GM12878 (cell line): Measurements from ENCODE around the gene DPF3. TPM values are rescaled to one million over a fixed set of nuclear protein-coding genes. Genes with fewer than 3 reads are reported as not detected.

Source experiments
- ATAC-seq: fragments of 200-7000 bp; cut with Tn5 transposase; 3 replicates; pipeline ENCODE4 v1.9.1; 2020; ENCODE audit warnings: mild to moderate bottlenecking, moderate library complexity
- BruUV-seq: library from RNA; stranded (reverse); fragments of 400-500 nt; replicated peaks from 2 replicates; lab custom pipeline; 2021; lab: Mats Ljungman, UMichigan
- CTCF ChIA-PET: fragments of 300-600 bp; sonication (Branson Sonifier 250); formaldehyde crosslinking; extraction: SDS; loops from one replicate; lab custom pipeline; 2021; ENCODE audit warnings: inconsistent platforms; lab: Yijun Ruan, JAX
- POLR2A ChIA-PET: fragments of 350-600 bp; formaldehyde crosslinking; extraction: SDS; loops from one replicate; lab custom pipeline; 2021; ENCODE audit warnings: inconsistent platforms; lab: Charles Lee
- RAD21 ChIA-PET: fragments of 300-600 bp; sonication (Branson Sonifier 250); formaldehyde crosslinking; loops from one replicate; lab custom pipeline; 2023; ENCODE audit warnings: antibody characterized with exemption; ENCODE audit not compliant: unreplicated experiment; lab: Charles Lee
- SMC1A ChIA-PET: fragments of 300-600 bp; sonication (Branson Sonifier 250); formaldehyde crosslinking; loops from one replicate; lab custom pipeline; 2023; ENCODE audit not compliant: unreplicated experiment, uncharacterized antibody; lab: Charles Lee
- DNase-seq: peaks from one replicate; pipeline ENCODE4 v3.0.0-alpha.2; 2011; ENCODE audit warnings: low read depth, low spot score
- FAIRE-seq: peaks from 3 replicates; lab custom pipeline; 2011; peaks lifted over from hg19 to GRCh38; lab: Jason Lieb, UNC
- H2AFZ ChIP-seq: 2 replicates; pipeline ENCODE4 v1.6.0; 2011; ENCODE audit warnings: low read depth, low read length, control low read depth; ENCODE audit not compliant: control insufficient read depth
- H3K27ac ChIP-seq: 2 replicates; pipeline ENCODE4 v1.5.1; 2011; ENCODE audit warnings: control low read depth; ENCODE audit not compliant: control insufficient read depth, insufficient read depth
- H3K27me3 ChIP-seq, 2 experiments: replicated peaks in 1 of 2; 2 replicates each; pipeline versions ENCODE4 v1.6.0 to v1.6.1; 2011; ENCODE audit warnings: low read length in 1 of 2; ENCODE audit not compliant: control insufficient read depth in 2 of 2, insufficient read depth in 2 of 2
- H3K36me3 ChIP-seq, 2 experiments: 2 replicates each; pipeline ENCODE4 v1.5.1; 2011; ENCODE audit warnings: low read length in 1 of 2; ENCODE audit not compliant: control insufficient read depth in 2 of 2, insufficient read depth in 2 of 2
- H3K4me1 ChIP-seq: 2 replicates; pipeline ENCODE4 v1.6.1; 2011; ENCODE audit warnings: mild to moderate bottlenecking, low read length, moderate library complexity, mixed read lengths; ENCODE audit not compliant: control insufficient read depth, insufficient read depth
- H3K4me2 ChIP-seq: 2 replicates; pipeline ENCODE4 v1.6.0; 2011; ENCODE audit warnings: control low read depth; ENCODE audit not compliant: control insufficient read depth, insufficient read depth
- H3K4me3 ChIP-seq: fragments of 200-600 bp; sonication (generic); 2 replicates; pipeline ENCODE4 v1.5.1; 2016
- H3K79me2 ChIP-seq: 2 replicates; pipeline ENCODE4 v1.6.0; 2011; ENCODE audit warnings: low read length; ENCODE audit not compliant: control insufficient read depth, insufficient read depth
- H3K9ac ChIP-seq: 2 replicates; pipeline ENCODE4 v1.8.0; 2011; ENCODE audit warnings: low read length, control low read depth, mixed read lengths; ENCODE audit not compliant: control insufficient read depth, insufficient read depth
- H3K9me3 ChIP-seq: replicated peaks from 3 replicates; pipeline ENCODE4 v1.5.1; 2011; ENCODE audit warnings: mild to moderate bottlenecking, low read length; ENCODE audit not compliant: control insufficient read depth, insufficient read depth
- H4K20me1 ChIP-seq: 2 replicates; pipeline ENCODE4 v1.6.0; 2011; ENCODE audit not compliant: control insufficient read depth, insufficient read depth
- BMI1 ChIP-seq: fragments of 450-650 bp; IDR thresholded peaks from 2 replicates; pipeline ENCODE4 v1.6.1; 2016; ENCODE audit warnings: mild to moderate bottlenecking, moderate library complexity, borderline replicate concordance
- BRCA1 ChIP-seq: IDR thresholded peaks from 2 replicates; pipeline ENCODE4 v1.6.1; 2011; ENCODE audit warnings: low read depth, low read length, improper control_type of control experiment
- CHD1 ChIP-seq: IDR thresholded peaks from 2 replicates; pipeline ENCODE4 v1.6.1; 2012; ENCODE audit warnings: low read depth, low read length, improper control_type of control experiment
- CHD4 ChIP-seq: fragments of 200-600 bp; sonication (generic); IDR thresholded peaks from 2 replicates; pipeline ENCODE4 v1.6.1; 2016; ENCODE audit warnings: mild to moderate bottlenecking
- DPF2 ChIP-seq: fragments of 450-650 bp; IDR thresholded peaks from 2 replicates; pipeline ENCODE4 v1.6.1; 2017; ENCODE audit warnings: mild to moderate bottlenecking
- EP300 ChIP-seq, 2 experiments: fragments of 150-350 bp in 1 of 2; IDR thresholded peaks; 2 replicates each; pipeline ENCODE4 v1.6.1; 2011 to 2012; ENCODE audit warnings: low read depth in 2 of 2, low read length in 2 of 2, borderline replicate concordance in 1 of 2, improper control_type of control experiment in 1 of 2, inconsistent platforms in 1 of 2; ENCODE audit not compliant: control insufficient read depth in 1 of 2
- ESRRA ChIP-seq: IDR thresholded peaks from 2 replicates; pipeline ENCODE4 v1.6.1; 2012; ENCODE audit warnings: mild to moderate bottlenecking, low read length, improper control_type of control experiment
- MXI1 ChIP-seq: fragments of 150-350 bp; IDR thresholded peaks from 2 replicates; pipeline ENCODE4 v1.6.1; 2011; ENCODE audit warnings: low read depth, mild to moderate bottlenecking, inconsistent platforms, low read length, improper control_type of control experiment
- NFYA ChIP-seq: IDR thresholded peaks from 2 replicates; pipeline ENCODE4 v1.6.1; 2011; ENCODE audit warnings: low read depth, mild to moderate bottlenecking, low read length, improper control_type of control experiment, borderline replicate concordance
- POU2F2 ChIP-seq: IDR thresholded peaks from 3 replicates; pipeline ENCODE4 v1.6.1; 2011; ENCODE audit warnings: low read depth, mild to moderate bottlenecking, low read length, borderline replicate concordance
- RELA ChIP-seq: fragments of 450-650 bp; IDR thresholded peaks from 2 replicates; pipeline ENCODE4 v1.8.0; 2014; ENCODE audit warnings: borderline replicate concordance; ENCODE audit not compliant: partially characterized antibody
- SIN3A ChIP-seq: IDR thresholded peaks from 2 replicates; pipeline ENCODE4 v1.6.1; 2012; ENCODE audit warnings: low read depth, low read length, improper control_type of control experiment
- SUPT20H ChIP-seq: IDR thresholded peaks from 2 replicates; pipeline ENCODE4 v1.6.1; 2011; ENCODE audit warnings: low read depth, mild to moderate bottlenecking, low read length, moderate library complexity, borderline replicate concordance; ENCODE audit not compliant: control insufficient read depth
- TBL1XR1 ChIP-seq: IDR thresholded peaks from 2 replicates; pipeline ENCODE4 v1.6.1; 2012; ENCODE audit warnings: low read depth, low read length, improper control_type of control experiment
- WGBS: methylation state at CpG from one replicate; pipeline ENCODE4 v1.1.6; 2016; ENCODE audit warnings: low lambda C conversion rate; ENCODE audit not compliant: insufficient replicate concordance, insufficient coverage; ENCODE audit errors: missing lambda C conversion rate; 5-methylcytosine and 5-hydroxymethylcytosine counted together
- in situ Hi-C: fragments of 300-500 bp; cut with MboI; formaldehyde crosslinking; loops from 9 replicates; pipeline ENCODE4 v1.14.3; 2018; ENCODE audit warnings: mixed read lengths
- intact Hi-C: fragments of 100-400 bp; cut with micrococcal nuclease; formaldehyde crosslinking; loops from one replicate; pipeline ENCODE4 v1.14.2; 2022; ENCODE audit not compliant: unreplicated experiment
- polyA plus RNA-seq, 11 experiments: library from polyadenylated mRNA; depleted of rRNA in 4 of 11; unstranded in 6 of 11; stranded (reverse) in 5 of 11; fragments of >200 nt; fragmentation: Nextera tagmentation in 4 of 11; fragmentation: Illumina TruSeq in 1 of 11; extraction: Ambion mirVana in 4 of 11; extraction: Trizol in 1 of 11; gene quantifications; 1 replicate in 1 of 11; 2 replicates in 10 of 11; pipeline versions ENCODE4 v1.2.1 to v1.2.3, GENCODE V29; 2011 to 2016; ENCODE audit warnings: inconsistent platforms in 2 of 11, missing spikeins in 2 of 11, low read depth in 1 of 11
- total RNA-seq, 4 experiments: library from RNA; depleted of rRNA in 3 of 4; stranded (reverse); fragments of >200 nt in 3 of 4; fragmentation: Illumina TruSeq in 1 of 4; extraction: Trizol in 1 of 4; gene quantifications; 2 replicates each; pipeline versions ENCODE4 v1.2.1 to v1.2.3, GENCODE V29; 2013 to 2021
- TF ChIP-seq, protein P1 (sequence below): fragments of 450-650 bp; formaldehyde crosslinking; IDR thresholded peaks from 2 replicates; pipeline ENCODE4 v1.4.0; 2020; ENCODE audit warnings: mild to moderate bottlenecking, moderate library complexity

Gene DPF3
- total and polyA plus RNA-seq, 10 of the 15 experiments (the other 5 are each of a cell fraction or from before 2014, with no cell fraction given): 0.69 to 8.0 (median 2.2) TPM

DNA sequence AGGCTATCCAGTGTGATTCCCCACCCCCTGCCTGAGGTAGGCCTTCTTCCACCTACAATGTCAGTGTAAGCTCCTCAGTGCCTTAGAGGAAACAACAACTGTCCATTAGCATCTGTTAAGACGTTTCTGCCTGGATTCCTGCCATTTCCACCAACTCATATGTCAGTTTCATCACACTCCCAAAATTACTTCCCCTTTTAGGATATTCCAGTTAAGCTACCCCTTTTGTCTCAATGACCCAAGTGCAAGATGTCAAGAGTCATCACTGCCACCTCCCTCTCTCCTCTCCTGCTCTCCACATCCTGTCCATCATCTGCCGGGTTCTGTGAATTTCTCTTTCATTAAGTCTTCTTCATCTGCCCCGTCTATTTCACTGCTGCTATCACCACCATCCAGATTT is 189.4 kb downstream of the DPF3 start:
- ATAC-seq: no peak
- in situ Hi-C loops: no loop called here
- RAD21 ChIA-PET: interaction anchor here (1.3 to 2.5 kb wide), 2 partner anchors 10 to 187 kb away, joined by 3 to 11 read pairs; no protein-coding TSS in a partner anchor
- no peak overlapping the region for H3K4me3 ChIP-seq
- no peaks in the 10 kb centered on the region for H3K9me3 ChIP-seq
- H3K27me3 ChIP-seq: no peaks in the 10 kb centered on the region
- no peak overlapping the region for H3K9ac ChIP-seq
- no peak for DNase-seq
- no peaks in the 10 kb centered on the region for H3K36me3 ChIP-seq
- 59% methylated on average over 3 of the region's 3 CpGs for WGBS
- H2AFZ ChIP-seq: no peak overlapping the region
- no peak for FAIRE-seq
- peaks cover 4% of the 10 kb centered on the region; the same call in 1 of the 2 replicates for H3K4me1 ChIP-seq
- POLR2A ChIA-PET: interaction anchor here (1.1 to 1.6 kb wide), 2 partner anchors 10 to 53 kb away, joined by 4 to 5 read pairs; no protein-coding TSS in a partner anchor
- H3K4me2 ChIP-seq: no peak overlapping the region
- CTCF ChIA-PET: interaction anchor here (1.1 to 1.6 kb wide), 3 partner anchors 11 to 190 kb away, joined by 3 to 4 read pairs (median 4); no protein-coding TSS in a partner anchor
- SMC1A ChIA-PET: interaction anchor here (0.9 to 2.7 kb wide), 8 partner anchors 8 to 111 kb away, joined by 3 to 12 read pairs (median 4); no protein-coding TSS in a partner anchor
- H3K79me2 ChIP-seq: no peaks in the 10 kb centered on the region
- no TSS peak for BruUV-seq
- intact Hi-C loops: no loop called here
- H3K27ac ChIP-seq: no peak overlapping the region
- no peaks in the 10 kb centered on the region for H4K20me1 ChIP-seq
- TF ChIP-seq NFYA (no peak), ESRRA (no peak), SIN3A (no peak), TBL1XR1 (no peak)

DNA sequence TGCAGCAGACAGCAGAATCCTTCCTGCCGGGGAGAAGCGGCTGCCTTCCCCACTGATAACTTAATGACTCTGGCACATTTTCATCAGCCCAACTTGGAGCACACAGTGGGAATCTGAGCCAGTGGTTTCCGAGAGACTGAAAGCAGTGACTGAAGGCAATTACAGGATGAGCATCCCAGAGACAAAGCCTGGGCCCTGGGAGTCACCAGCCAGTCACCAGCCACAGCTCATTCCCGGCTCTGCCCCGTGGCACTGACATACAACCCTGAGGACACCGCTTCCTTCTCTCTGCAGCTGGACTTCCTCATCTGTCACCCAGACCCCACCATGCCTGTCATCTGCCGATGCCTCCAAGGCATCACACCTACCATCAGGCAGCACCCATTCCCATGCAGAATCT is 192.3 kb downstream of the DPF3 start:
- Histone ChIP-seq H3K4me2 (no peak overlapping the region), H2AFZ (no peak overlapping the region), H3K27me3 (no peaks in the 10 kb centered on the region), H3K9me3 (no peaks in the 10 kb centered on the region), H3K27ac (no peak overlapping the region), H3K9ac (no peak overlapping the region), H3K4me1 (peaks cover 4% of the 10 kb centered on the region; the same call in 1 of the 2 replicates), H3K79me2 (no peaks in the 10 kb centered on the region), H3K36me3 (no peaks in the 10 kb centered on the region), H4K20me1 (no peaks in the 10 kb centered on the region), H3K4me3 (no peak overlapping the region)
- no peak for DNase-seq
- ChIA-PET POLR2A (no interaction called here), RAD21 (no interaction called here), CTCF (interaction anchor here (1.3 kb wide), 1 partner anchor 15 kb away, joined by 3 read pairs; no protein-coding TSS in a partner anchor), SMC1A (no interaction called here)
- no peak for ATAC-seq
- no peak for FAIRE-seq
- intact Hi-C loops (no loop called here), in situ Hi-C loops (no loop called here)
- BruUV-seq: no TSS peak
- 74% methylated on average over 7 of the region's 7 CpGs for WGBS
- TF ChIP-seq POU2F2: no peak
- TF ChIP-seq CHD1: no peak
- no peak for TF ChIP-seq BRCA1
- TF ChIP-seq RELA: no peak
- TF ChIP-seq BMI1: no peak
- TF ChIP-seq MXI1: no peak
- no peak for TF ChIP-seq CHD4
- no peak for TF ChIP-seq DPF2
- no peak for TF ChIP-seq EP300 (IDR thresholded peaks at IDR 0.05; ENCODE audit: borderline replicate concordance in 1 of 2, control insufficient read depth in 1 of 2, low read depth in 2 of 2, low read length in 2 of 2)
- TF ChIP-seq, protein P1, sequence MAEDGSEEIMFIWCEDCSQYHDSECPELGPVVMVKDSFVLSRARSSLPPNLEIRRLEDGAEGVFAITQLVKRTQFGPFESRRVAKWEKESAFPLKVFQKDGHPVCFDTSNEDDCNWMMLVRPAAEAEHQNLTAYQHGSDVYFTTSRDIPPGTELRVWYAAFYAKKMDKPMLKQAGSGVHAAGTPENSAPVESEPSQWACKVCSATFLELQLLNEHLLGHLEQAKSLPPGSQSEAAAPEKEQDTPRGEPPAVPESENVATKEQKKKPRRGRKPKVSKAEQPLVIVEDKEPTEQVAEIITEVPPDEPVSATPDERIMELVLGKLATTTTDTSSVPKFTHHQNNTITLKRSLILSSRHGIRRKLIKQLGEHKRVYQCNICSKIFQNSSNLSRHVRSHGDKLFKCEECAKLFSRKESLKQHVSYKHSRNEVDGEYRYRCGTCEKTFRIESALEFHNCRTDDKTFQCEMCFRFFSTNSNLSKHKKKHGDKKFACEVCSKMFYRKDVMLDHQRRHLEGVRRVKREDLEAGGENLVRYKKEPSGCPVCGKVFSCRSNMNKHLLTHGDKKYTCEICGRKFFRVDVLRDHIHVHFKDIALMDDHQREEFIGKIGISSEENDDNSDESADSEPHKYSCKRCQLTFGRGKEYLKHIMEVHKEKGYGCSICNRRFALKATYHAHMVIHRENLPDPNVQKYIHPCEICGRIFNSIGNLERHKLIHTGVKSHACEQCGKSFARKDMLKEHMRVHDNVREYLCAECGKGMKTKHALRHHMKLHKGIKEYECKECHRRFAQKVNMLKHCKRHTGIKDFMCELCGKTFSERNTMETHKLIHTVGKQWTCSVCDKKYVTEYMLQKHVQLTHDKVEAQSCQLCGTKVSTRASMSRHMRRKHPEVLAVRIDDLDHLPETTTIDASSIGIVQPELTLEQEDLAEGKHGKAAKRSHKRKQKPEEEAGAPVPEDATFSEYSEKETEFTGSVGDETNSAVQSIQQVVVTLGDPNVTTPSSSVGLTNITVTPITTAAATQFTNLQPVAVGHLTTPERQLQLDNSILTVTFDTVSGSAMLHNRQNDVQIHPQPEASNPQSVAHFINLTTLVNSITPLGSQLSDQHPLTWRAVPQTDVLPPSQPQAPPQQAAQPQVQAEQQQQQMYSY (CRISPR knock-in tag): no peak
- no peak for TF ChIP-seq SUPT20H
